ENCODE measurements around the gene MEDAG.

MEDAG gene

GRCh38 chr13:30873499-30873898 is 32.6 kb upstream of the MEDAG start:
- no peak for DNase-seq

- DNase-seq, result no peak
These were observed 32.0 kb upstream of the MEDAG start for GRCh38 chr13:30874111-30874510.

GRCh38 chr13:30874561-30874960 is 31.5 kb upstream of the MEDAG start:
- no peak for DNase-seq

GRCh38 chr13:30877335-30877734 is 28.7 kb upstream of the MEDAG start:
- no peak for DNase-seq

GRCh38 chr13:30880151-30880855 is 25.8 kb upstream of the MEDAG start:
- DNase-seq, result no peak

GRCh38 chr13:30880856-30881155 is 25.3 kb upstream of the MEDAG start:
- DNase-seq, result peak; percentile 55

GRCh38 chr13:30881191-30881651 is 24.9 kb upstream of the MEDAG start:
- DNase-seq, result no peak

- DNase-seq, result no peak
These were observed 23.8 kb upstream of the MEDAG start for GRCh38 chr13:30882026-30882850.

GRCh38 chr13:30882996-30883766 is 22.9 kb upstream of the MEDAG start:
- DNase-seq, result no peak

GRCh38 chr13:30884543-30884942 is 21.5 kb upstream of the MEDAG start:
- DNase-seq, result no peak

- DNase-seq, result no peak
These were observed 16.8 kb upstream of the MEDAG start for GRCh38 chr13:30889196-30889690.

GRCh38 chr13:30892966-30893365 is 13.1 kb upstream of the MEDAG start:
- peak; percentile 28 for DNase-seq

GRCh38 chr13:30895773-30896172 is 10.3 kb upstream of the MEDAG start:
- DNase-seq, result peak; percentile 47

- DNase-seq, result no peak
These were observed 8.0 kb upstream of the MEDAG start for GRCh38 chr13:30898070-30898469.

GRCh38 chr13:30898678-30899241 is 7.3 kb upstream of the MEDAG start:
- DNase-seq, result peak; percentile 55

- no peak for DNase-seq
These were observed 5.6 kb upstream of the MEDAG start for GRCh38 chr13:30900436-30900835.

GRCh38 chr13:30900952-30901749 is 4.9 kb upstream of the MEDAG start:
- no peak for DNase-seq

- DNase-seq, result no peak
These were observed 2.0 kb upstream of the MEDAG start for GRCh38 chr13:30904043-30904442.

- DNase-seq, result no peak
These were observed 460 bp downstream of the MEDAG start for GRCh38 chr13:30906411-30907051.

GRCh38 chr13:30907121-30907861 is 1.2 kb downstream of the MEDAG start:
- DNase-seq, result no peak

- no peak for DNase-seq
These were observed 2.4 kb downstream of the MEDAG start for GRCh38 chr13:30908416-30908980.

Measured in amniotic stem cell (primary cell).